GM21526 (cell line): ENCODE measurements around the gene SSC5D.
"Not testable (repeated sequence)": the region's sequence is repeated elsewhere in the genome, so short reads cannot be mapped to it uniquely, and the experiment has no call there.

Source experiments
- ATAC-seq: cut with Tn5 transposase; IDR thresholded peaks from one replicate; pipeline ENCODE4 v1.9.1; 2021; ENCODE audit warnings: moderate library complexity; ENCODE audit not compliant: unreplicated experiment, low FRiP score

SSC5D gene

DNA sequence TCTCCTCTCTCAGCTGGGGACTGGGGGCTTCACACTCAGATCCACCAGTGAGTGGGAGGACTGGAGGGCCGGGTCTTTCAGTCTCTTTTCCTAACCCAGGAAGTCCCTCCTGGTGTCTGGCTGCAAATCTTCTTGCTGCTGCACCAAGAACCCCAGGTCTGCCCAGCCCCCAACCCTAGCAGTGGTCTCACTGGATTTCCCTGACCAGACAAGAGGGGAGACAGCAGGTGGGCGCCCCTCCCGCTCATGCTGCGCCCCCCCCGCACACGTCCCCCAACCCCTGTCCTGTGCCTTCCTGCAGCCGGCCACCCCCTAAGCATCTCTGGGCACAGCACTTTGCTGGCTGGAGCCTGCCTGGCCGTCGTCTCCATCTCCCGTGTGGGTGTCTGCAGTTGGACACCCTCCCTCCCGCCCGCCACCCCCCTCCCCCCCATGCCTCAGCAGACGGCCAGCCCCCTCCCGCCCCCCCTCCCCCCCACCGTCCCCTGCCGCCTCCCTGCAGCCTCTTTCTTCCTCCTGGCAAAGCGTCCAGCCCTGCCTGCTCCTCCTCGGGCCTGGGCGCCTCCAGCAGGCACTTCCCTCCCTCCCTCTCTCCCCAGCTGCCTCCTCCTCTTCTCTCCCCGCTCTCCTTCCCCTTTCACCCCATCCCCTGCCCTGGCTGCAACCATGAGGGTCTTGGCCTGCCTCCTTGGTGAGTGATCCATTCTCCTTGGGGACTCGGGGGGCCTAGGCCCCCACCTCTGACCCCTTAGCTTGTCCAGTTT is at the start of gene SSC5D:
Gene SSC5D, plus strand, starts transcription at position 513 of the 764 bp plus-strand sequence. Its CDS starts 154 bp downstream, at position 667.
- ATAC-seq = no peak

DNA sequence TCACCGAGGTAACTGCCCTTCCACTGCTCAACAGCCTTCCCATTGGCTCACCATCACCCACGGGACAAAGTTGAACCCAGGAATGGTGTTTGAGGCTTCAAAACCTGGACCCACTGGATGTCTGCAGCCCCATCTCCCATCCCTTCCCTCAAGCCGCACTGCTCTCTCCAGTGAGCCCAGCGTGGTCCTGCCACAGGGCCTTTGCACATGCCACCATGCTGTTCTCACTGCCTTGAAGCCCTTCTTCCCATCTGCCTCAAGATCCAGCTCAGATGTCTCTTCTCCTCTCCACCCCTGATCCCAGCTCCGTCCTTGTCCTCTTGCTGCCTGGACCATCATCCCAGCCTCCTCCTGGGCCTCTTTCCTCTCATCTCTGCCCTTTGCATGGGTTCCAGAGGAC is 49.2 kb upstream of the SSC5D start:
- no peak for ATAC-seq

DNA sequence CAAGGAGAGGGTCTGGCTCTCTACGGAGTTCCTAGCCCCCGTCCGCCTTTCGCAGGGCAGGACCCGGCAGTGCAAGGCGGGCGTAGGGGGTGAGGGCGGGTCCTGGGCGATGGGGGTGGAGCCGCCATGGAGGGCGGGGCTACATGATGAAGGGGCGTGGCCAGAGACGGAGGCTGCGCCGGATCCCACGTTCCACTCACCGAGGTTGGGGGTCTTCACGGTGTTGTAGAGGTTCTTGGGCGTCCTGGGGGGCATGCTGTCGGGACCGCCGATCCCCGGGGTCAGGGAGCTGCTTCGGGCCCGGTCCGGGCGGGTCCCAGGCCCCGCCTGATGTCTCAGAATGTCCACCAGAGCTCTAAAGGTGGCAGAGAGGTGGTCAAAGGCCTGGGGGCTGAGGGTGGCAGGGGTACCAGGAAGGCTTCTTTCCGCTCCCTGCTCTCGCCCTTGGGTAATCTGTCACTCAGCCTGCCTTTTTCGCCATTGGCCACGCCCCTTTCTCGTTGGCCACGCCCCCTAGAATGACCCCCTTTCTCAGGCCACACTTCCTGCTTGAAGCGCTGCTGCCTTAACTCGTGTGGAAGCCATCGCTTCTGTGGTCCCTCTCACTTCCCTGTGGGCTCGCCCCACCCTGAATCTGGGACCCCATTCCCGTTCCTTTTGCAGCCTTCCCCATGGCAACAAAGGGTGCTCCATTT is 47.7 kb upstream of the SSC5D start:
- ATAC-seq = no peak

DNA sequence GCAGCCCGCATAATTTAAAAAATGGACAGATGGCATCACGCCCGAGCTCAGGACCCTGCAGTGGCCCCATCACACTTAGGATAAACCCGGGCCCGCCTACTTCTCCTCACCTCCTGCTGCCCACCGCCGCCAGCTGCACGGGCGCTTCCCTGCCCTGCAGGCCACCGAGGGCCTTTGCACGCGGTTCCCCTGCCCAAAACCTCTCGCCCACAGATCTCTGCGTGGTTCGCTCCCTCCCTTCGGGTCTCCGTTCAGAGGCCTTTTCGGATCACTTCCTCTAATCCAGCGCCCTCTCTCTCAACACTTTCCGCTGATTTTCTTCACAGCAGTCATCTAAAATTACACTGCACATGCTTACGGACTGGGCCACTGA is 46.9 kb upstream of the SSC5D start:
- ATAC-seq = no peak

DNA sequence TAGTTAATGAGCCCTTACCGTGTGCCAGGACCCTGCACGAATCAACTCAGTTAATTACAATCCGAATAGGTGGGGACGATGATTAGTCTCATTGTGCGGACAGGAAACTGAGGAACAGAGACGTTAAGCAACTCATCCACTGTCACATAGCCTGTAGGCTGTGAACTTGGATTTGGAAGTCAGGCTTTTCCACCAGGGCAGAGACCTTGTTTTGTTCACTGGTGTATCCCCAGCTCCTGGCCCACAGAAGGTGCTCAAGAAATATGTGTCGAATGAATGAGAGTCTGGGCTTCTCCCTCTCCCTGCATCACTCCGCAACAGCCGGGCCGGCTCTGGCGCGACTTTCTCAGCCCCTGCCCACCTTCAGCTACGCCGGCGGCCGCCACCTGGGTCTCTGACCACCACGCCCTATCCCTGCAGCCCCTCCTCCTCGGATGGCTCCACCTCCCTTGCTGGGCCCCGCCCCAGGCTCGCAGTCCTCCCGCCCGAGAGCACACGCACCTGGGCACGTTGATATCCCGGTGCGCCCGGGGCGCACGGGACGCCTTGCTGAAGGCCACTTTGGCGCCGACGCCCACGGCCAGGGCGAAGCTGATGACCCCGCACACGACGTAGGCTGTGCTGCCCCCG is 46.4 kb upstream of the SSC5D start:
- no peak for ATAC-seq

DNA sequence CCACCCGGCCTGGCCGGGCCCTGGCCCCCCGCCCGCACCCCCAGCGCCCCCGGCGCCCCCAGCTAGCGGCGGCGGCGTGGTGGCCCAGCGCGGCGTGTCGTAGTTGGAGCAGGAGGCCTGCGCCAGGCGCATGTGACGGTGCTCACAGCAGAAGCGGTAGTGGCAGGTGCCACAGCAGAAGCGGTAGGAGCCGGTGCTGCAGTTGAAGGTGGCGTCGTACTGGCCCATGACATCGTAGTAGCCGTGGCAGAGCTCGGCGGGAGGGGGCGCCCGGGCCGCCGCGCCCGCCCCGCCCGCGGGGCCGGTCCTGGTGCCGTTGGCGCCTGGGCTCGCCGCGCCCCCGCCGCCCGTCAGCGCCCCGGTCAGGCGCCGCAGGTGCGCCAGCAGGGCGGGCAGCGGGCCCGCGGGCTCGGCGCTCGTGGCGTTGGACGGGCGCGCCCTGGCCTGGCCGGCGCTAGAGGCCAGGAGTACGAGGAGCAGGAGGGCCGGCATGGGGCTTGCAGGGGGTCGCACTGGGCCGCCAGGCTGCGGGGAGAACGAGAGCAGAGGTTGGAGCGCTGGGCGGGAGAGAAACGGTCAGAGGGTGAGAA is 45.8 kb upstream of the SSC5D start:
- ATAC-seq = no peak

DNA sequence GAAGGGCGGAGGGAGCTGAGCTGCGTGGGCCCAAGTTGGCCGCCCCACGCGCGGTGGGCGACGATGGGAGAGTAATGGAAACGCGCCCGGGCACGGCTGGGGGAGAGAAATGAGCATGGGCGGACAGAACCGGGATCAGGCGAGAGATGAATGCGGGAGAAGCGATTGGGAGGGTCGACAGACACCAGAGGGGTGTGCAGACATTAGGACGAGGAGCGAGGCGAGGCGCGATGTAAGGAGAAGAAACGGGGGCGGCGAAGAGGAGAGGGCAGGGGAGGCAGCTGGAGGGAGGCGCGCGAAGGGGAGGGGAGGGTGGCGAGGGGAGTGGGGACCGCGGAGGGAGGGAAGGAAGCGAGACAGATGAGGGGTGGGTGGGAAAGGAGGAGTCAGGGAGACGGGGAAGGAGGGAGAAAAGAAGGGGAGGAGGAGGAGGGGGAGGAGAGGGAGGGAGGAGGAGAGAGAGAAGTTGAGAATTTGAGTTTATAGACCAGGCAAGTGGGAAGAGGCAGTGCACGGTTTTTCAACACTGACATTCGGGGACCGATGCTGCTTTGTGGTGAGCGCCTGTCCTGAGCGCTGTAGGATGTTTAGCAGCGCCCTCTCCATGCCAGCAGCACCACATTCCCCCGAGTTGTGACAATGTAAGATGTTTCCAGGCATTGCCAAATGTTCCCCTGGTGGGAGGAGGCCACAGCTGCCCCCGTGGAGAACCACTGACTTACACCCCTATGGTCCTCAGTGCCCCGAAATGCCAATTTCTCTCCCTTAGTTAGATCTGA is 45.0 kb upstream of the SSC5D start, which contains the start of gene SHISA7:
Gene SHISA7, minus strand, starts transcription at position 256 of the 779 bp plus-strand sequence. CDS start 437 bp downstream, outside the sequence.
- no peak for ATAC-seq

DNA sequence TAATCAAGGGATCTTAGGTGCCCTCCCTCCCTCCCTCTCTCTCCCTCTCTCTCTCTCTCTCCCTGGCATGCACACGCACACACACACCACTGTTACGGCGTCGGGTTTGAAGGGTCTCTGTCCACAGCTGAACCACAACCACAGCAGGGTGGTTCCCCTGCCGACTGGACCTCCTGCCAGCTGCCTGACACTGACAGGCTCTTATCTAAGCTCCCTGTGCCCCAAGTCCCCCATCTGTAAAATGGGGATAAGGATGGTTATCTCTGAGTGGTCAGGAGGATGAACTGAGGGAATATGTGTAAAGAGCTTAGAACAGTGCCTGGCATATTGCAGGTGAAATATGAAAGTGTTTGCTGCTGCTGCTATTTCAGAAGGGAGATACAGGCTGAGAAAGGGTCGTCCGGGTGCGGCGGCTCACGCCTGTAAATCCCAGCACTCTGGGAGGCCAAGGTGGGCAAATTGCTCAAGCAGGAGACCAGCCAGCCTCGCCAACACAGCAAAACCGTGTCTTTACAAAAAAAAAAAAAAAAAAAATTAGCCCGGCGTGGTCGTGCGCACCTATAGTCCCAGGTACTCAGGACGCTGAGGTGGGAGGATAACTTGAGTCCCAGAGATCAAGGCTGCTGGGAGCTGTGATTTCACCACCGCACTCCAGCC is 44.3 kb upstream of the SSC5D start:
- no peak for ATAC-seq

DNA sequence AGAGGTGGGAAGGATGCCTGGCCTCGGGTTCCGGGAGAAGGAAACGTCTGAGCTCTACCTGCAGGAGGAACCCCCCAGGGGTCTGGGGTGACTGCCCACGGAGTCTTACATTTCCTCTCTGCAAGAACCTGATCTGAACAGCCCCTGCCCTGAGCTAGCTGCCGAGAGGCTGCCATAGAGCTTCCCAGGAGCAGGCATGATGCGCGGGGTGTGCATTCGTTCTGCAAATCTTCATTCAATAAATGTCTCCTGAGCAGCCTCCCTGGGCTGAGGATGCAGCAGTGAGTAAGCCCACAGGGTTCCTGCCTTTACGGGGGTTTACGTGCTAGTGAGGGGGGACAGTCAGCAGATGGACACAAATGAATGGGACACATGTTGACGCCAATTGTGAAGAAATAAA is 43.6 kb upstream of the SSC5D start:
- ATAC-seq = no peak

DNA sequence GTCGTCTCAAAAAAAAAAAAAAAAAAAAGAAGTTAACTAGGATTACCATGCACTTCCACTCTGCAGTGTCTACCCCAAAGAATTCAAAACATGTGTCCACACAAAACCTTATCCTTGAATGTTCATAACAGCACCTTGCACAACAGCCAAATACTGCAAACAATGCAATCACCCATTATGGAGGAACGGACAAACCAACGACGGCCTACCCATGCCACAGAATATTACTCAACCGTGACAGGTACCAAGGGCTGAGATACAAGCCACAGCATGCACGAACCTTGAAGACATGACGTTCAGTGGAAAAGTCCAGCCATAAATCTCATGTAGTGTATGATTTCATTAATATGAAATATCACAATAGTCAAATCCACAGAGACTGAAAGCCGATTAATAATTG is 42.2 kb upstream of the SSC5D start:
- no peak for ATAC-seq

DNA sequence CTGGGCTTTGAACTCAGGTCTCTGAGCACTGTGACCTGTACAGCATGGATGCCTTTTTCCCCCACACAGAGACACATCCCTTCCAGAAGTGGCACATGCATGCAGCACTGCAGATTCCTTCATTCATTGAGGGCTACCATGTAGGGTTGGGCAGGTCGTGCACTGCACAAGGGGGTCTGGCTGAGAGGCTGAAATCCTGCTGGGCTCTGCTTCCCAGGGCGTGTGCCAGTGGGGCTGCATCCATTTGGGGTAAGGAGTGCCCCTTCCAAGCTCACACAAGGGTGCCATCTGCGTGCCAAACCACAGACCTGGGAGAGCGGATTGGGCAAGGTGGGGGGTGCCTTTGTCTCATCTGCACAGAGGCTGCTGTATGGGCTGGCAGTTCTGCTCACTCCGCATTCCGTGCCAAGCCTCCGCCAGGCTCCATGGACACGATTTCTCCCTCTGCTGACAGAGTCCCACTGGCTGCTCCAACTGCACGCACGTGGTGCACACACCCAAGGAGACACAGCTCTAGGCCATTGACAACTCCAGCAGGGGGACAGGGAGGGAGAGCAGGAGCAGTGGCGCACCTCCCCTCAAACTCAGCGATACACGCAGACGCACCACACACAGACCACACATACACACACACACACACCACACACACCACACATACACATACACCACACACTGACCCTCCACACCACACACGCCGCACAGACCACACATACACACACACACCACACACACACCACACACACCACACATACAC is 40.6 kb upstream of the SSC5D start:
- no peak for ATAC-seq

DNA sequence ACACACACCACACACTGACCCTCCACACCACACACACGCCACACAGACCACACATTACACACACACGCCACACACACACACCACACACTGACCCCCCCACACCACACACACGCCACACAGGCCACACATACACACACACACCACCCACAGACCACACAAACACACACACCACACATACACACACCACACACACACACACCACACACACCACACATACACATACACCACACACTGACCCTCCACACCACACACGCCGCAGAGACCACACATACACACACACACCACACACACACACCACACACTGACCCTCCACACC is 40.1 kb upstream of the SSC5D start:
- ATAC-seq = not testable (repeated sequence)

DNA sequence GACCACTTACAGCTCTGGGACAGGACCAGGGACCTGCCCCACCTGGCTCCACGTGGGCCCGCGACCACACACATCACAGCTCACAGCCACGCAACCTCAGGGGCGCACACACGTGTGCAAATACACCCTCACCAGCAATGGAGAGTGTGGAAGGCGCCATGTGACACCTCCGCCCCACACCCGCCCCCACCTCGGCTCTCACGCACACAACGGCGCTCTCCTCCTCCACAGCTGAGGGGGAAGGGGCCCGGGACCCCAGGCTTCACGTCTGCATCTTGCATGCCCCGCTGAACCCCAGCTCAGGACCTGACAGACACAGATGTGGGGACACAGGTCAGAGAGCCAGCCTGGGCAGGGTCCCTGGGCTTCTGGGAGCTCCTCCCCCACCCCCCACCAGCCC is 38.8 kb upstream of the SSC5D start:
- ATAC-seq = no peak

DNA sequence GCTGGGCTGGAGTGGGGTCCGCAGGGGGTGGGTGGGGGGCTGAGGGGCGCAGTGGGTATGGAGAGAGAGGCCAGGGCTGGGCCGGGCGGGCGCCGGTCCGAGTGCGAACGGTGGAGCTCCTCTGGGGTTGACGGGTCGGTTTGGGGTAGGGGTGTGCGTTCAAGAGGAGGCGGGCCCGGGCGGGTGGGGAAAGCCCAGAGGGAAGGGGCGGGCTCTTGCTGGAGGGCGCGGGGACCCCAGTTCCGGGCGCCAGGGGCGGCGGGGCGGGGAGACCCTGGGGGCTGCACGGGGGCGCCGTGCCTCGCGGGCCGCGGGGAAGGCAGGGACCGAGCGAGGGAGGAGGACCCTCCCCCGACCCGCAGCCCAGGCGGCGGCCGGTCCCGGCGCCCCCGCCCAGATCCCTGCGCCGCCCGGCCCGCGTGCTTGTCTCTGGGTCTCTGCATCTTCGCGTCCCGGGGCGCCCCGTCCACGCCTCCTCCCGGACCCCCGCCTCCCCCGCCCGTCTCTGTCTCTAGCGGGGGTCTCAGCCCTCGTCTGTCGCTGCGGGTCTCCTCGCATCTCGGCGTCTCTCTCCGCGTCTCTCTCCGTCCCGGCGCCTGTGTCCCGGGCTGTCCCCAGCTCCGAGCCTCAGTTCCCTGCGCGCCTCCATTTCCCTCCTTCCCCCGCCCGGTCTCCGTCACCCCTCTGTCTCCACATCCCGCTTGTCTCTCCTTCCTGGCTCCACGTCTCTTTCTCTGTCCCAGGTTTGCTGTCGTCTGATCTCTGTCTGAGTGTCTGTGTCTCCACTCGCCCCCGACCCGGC is 36.9 kb upstream of the SSC5D start:
- no peak for ATAC-seq

DNA sequence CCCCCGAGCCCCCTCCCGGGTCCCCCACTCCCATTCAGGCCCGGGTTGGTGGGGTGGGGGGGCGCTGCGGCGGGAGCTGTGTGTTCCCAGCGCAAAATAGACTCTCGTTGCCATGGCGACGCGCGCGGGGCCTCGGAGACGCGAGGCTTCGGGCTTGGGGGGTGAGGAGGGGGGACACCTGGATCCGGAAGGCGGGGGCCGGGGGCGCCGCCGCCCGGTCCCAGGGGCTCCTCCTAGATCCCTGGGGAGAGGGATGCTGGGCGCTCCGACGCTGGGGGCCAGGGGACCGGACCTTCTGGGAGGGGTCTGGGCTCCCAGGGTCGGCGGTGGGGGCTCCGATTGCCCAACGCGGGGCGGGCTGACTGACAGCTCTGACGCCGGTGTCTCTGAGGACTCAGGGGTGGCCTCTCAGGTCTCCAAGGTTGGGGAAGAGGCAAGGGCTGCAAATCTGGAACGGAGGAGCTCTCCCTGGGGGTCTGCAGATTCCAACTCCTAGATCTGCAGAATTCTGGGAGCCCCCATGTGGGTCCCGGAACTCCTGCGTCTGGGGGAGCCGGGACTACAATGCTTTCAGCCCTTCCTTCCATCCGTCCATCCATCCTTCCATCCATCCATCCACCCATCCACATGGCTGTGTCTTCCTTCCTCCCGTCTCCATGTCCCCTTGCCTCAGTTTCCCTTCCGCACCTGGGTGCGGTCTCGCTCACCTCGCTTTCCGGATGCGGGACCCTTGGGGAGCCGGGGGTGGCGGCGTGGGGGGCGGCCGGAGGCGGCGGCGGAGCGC is 36.1 kb upstream of the SSC5D start:
- no peak for ATAC-seq

DNA sequence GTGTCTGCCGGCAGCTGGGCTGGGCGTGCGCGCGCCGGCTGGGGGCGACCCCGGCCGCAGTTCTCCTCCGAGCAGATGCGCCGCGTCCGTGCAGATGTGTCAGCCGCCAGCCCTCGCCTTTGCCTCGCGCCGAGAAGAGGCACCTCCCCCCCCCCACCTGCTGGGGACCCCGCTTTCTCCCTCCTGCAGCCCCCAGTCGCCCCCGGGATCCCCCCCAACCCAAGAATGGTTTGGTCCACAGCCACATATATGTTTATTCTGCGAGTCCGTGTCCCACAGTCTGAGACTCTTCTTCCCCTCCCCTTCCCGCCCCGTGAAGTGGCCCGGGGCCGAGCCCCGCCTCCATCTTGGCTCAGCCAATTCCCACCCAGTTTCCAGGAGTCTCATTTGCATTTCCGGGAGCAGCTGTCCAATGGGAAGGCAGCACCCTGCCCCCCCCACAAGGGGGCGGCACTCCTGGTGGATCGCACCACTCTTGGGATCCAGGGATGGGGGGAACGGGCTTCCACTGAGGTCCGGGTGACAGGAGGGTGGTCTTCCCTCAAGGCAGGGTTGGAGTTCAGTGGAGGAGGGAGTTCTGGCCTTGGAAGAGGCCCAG is 35.4 kb upstream of the SSC5D start:
- no peak for ATAC-seq

DNA sequence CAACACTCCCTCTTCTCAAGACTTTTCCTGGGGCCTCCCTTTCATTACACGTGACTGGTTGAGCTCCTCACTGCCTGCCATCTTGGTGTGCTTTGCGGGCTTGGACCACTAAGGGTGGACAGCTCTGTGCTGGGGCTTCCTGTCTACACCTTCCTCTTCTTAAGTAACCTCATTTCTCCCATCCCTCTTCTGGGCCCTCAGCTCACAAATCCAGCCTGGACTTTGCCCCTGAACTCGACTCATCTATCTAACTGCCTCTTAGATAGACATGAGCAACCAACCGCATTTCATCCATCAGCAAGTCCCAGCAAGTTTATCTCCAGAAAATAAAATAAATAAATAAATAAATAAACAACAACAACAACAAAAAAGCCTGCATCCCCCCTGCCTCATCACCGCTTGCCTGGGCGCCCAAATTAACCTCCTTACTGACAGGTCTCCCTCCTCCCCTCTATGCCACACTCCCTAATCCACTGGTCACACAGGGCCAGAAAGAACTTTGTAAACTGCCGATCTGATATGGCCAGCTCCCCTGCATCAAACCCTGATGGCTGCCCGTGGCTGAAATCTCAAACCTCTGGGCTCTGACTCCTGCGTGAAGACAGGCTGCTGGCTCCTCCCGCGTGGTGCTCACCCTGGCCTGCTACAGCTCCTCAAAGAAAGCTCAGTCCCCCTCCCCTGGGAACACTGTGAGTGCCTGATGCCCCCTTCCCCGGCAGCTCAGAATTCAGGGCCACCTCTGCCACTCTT is 34.5 kb upstream of the SSC5D start:
- no peak for ATAC-seq
